SK-N-SH treated with all-trans-retinoic acid at 6 μM for 48 hours (cell line): ENCODE data around the gene LRMDA.

Source experiments
- ATAC-seq: fragments of 200-7000 bp; cut with Tn5 transposase; 3 replicates; pipeline ENCODE4 v1.9.1; 2020; ENCODE audit warnings: mild to moderate bottlenecking, moderate library complexity
- ARNTL ChIP-seq: fragments of 450-650 bp; formaldehyde crosslinking; IDR thresholded peaks from 2 replicates; pipeline ENCODE4 v1.5.0; 2020; ENCODE audit warnings: low read depth, mild to moderate bottlenecking, moderate library complexity, borderline replicate concordance
- BACH2 ChIP-seq: fragments of 250-450 bp; sonication (Bioruptor Pico); IDR thresholded peaks from 2 replicates; pipeline ENCODE4 v1.9.0; 2021; ENCODE audit warnings: mild to moderate bottlenecking, borderline replicate concordance
- CSDC2 ChIP-seq: fragments of 250-450 bp; sonication (Bioruptor Pico); IDR thresholded peaks from 2 replicates; pipeline ENCODE4 v1.5.0; 2020; ENCODE audit warnings: mild to moderate bottlenecking, moderate library complexity
- CSRNP3 ChIP-seq: fragments of 250-450 bp; sonication (Bioruptor Pico); IDR thresholded peaks from 2 replicates; pipeline ENCODE4 v1.5.1; 2021; ENCODE audit warnings: mild to moderate bottlenecking, moderate library complexity
- ESRRG ChIP-seq: fragments of 250-450 bp; sonication (Bioruptor Pico); IDR thresholded peaks from 2 replicates; pipeline ENCODE4 v1.6.1; 2021; ENCODE audit warnings: mild to moderate bottlenecking
- GLIS3 ChIP-seq: fragments of 250-450 bp; sonication (Bioruptor Pico); IDR thresholded peaks from 2 replicates; pipeline ENCODE4 v1.5.0; 2020; ENCODE audit warnings: mild to moderate bottlenecking, moderate library complexity
- OSR1 ChIP-seq: fragments of 250-450 bp; sonication (Bioruptor Pico); IDR thresholded peaks from 2 replicates; pipeline ENCODE4 v1.8.0; 2022; ENCODE audit warnings: moderate library complexity, mild to moderate bottlenecking, inconsistent platforms
- PATZ1 ChIP-seq: fragments of 250-450 bp; sonication (Bioruptor Pico); IDR thresholded peaks from 2 replicates; pipeline ENCODE4 v1.8.0; 2020; ENCODE audit warnings: mild to moderate bottlenecking, moderate library complexity, borderline replicate concordance
- POU6F1 ChIP-seq: fragments of 250-450 bp; sonication (Bioruptor Pico); IDR thresholded peaks from 2 replicates; pipeline ENCODE4 v1.8.0; 2021; ENCODE audit warnings: low read depth, mild to moderate bottlenecking, moderate library complexity, borderline replicate concordance
- PPARA ChIP-seq: fragments of 250-450 bp; sonication (Bioruptor Pico); IDR thresholded peaks from 2 replicates; pipeline ENCODE4 v1.5.0; 2020; ENCODE audit warnings: mild to moderate bottlenecking, borderline replicate concordance
- RARB ChIP-seq: fragments of 250-450 bp; sonication (Bioruptor Pico); IDR thresholded peaks from 2 replicates; pipeline ENCODE4 v1.8.0; 2021; ENCODE audit warnings: mild to moderate bottlenecking, moderate library complexity
- SNAI2 ChIP-seq: fragments of 250-450 bp; sonication (Bioruptor Pico); IDR thresholded peaks from 2 replicates; pipeline ENCODE4 v1.5.0; 2020; ENCODE audit warnings: mild to moderate bottlenecking, moderate library complexity
- TCF4 ChIP-seq: fragments of 250-450 bp; sonication (Bioruptor Pico); IDR thresholded peaks from 2 replicates; pipeline ENCODE4 v1.8.0; 2021; ENCODE audit warnings: mild to moderate bottlenecking, moderate library complexity, borderline replicate concordance
- TOX ChIP-seq: fragments of 250-450 bp; sonication (Bioruptor Pico); IDR thresholded peaks from 2 replicates; pipeline ENCODE4 v1.8.0; 2021; ENCODE audit warnings: mild to moderate bottlenecking, moderate library complexity, borderline replicate concordance
- TSHZ2 ChIP-seq: fragments of 250-450 bp; sonication (Bioruptor Pico); IDR thresholded peaks from 2 replicates; pipeline ENCODE4 v1.5.0; 2020; ENCODE audit warnings: mild to moderate bottlenecking, moderate library complexity
- ZFP3 ChIP-seq: fragments of 250-450 bp; sonication (Bioruptor Pico); IDR thresholded peaks from 2 replicates; pipeline ENCODE4 v1.5.0; 2020; ENCODE audit warnings: mild to moderate bottlenecking, moderate library complexity
- ZFP30 ChIP-seq: fragments of 450-650 bp; formaldehyde crosslinking; IDR thresholded peaks from 2 replicates; pipeline ENCODE4 v1.5.0; 2022; ENCODE audit warnings: mild to moderate bottlenecking, moderate library complexity
- ZNF565 ChIP-seq: fragments of 450-650 bp; formaldehyde crosslinking; conservative IDR thresholded peaks from 2 replicates; pipeline ENCODE4 v1.5.0; 2020; ENCODE audit warnings: low read depth, mild to moderate bottlenecking, moderate library complexity
- ZNF70 ChIP-seq: fragments of 450-650 bp; formaldehyde crosslinking; IDR thresholded peaks from 2 replicates; pipeline ENCODE4 v1.5.0; 2020; ENCODE audit warnings: mild to moderate bottlenecking, moderate library complexity
- ZNF8 ChIP-seq: fragments of 450-650 bp; formaldehyde crosslinking; IDR thresholded peaks from 2 replicates; pipeline ENCODE4 v1.5.0; 2020; ENCODE audit warnings: mild to moderate bottlenecking, moderate library complexity

Gene LRMDA

GRCh38 chr10:76002262-76002854 lies 570.9 kb downstream of the LRMDA start:
- TF ChIP-seq PATZ1 (no peak), POU6F1 (no peak), ZFP30 (CRISPR knock-in tag) (no peak), CSRNP3 (CRISPR knock-in tag) (no peak), ZFP3 (CRISPR knock-in tag) (no peak), GLIS3 (CRISPR knock-in tag) (no peak), ZNF565 (CRISPR knock-in tag) (no peak), ARNTL (CRISPR knock-in tag) (no peak)
- no peak for ATAC-seq

GRCh38 chr10:76007667-76008181 lies 576.3 kb downstream of the LRMDA start:
- TF ChIP-seq OSR1 (no peak), TCF4 (CRISPR knock-in tag) (no peak), TSHZ2 (no peak), SNAI2 (CRISPR knock-in tag) (no peak), ZNF8 (CRISPR knock-in tag) (no peak), ZNF70 (CRISPR knock-in tag) (no peak), TOX (CRISPR knock-in tag) (no peak), CSDC2 (CRISPR knock-in tag) (no peak), PPARA (CRISPR knock-in tag) (no peak), RARB (CRISPR knock-in tag) (no peak), ARNTL (CRISPR knock-in tag) (no peak), GLIS3 (CRISPR knock-in tag) (no peak), ESRRG (CRISPR knock-in tag) (no peak)
- ATAC-seq = no peak

GRCh38 chr10:76009531-76009930 lies 578.1 kb downstream of the LRMDA start:
- no peak for ATAC-seq
- no peak for TF ChIP-seq GLIS3 (CRISPR knock-in tag)
- no peak for TF ChIP-seq RARB (CRISPR knock-in tag)
- no peak for TF ChIP-seq OSR1
- no peak for TF ChIP-seq BACH2
- no peak for TF ChIP-seq ZNF565 (CRISPR knock-in tag)
- no peak for TF ChIP-seq CSDC2 (CRISPR knock-in tag)
- no peak for TF ChIP-seq POU6F1
